GM18520 (cell line): Measurements from ENCODE around the gene KBTBD4.
"Not testable (repeated sequence)": the region's sequence is repeated elsewhere in the genome, so short reads cannot be mapped to it uniquely, and the experiment has no call there.

Experiments used
- ATAC-seq: cut with Tn5 transposase; IDR thresholded peaks from one replicate; pipeline ENCODE4 v1.9.1; 2021; ENCODE audit not compliant: unreplicated experiment

KBTBD4 gene

DNA sequence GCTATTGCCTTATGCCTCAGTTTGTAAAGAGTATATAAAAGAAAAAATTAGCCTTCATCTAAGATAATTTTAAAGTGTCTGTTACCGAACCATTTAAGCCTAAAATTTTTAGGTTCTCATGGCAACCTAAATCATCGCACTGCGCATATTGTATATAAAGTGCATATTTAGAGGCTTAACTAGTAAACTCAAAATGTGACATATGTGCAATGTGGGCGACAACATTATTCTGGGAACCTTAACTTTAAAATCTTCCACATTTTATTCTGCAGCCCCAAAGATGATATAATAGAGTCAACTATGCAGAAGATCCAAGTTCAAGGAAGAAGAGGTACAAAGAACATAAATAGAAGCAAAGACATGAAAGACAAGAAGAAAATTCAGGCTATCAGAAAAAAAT lies 48.8 kb downstream of the KBTBD4 start:
- no peak for ATAC-seq

DNA sequence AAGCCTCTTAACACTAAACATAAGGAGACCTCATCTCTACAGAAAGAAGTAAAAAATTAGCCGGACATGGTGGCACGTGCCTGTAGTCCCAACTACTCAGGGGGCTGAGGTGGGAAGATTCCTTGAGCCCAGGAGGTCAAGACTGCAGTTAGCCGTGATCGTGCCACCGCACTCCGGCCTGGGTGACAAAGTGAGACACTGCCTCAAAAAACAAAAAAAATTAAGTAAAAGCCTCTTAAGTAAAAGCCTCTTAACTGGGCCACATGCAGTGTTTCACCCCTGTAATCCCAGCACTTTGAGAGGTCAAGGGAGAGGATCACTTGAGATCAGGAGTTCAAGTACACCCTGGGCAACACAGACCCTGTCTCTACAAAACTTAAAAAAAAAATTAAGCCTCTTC lies 51.6 kb downstream of the KBTBD4 start:
- ATAC-seq, result no peak

DNA sequence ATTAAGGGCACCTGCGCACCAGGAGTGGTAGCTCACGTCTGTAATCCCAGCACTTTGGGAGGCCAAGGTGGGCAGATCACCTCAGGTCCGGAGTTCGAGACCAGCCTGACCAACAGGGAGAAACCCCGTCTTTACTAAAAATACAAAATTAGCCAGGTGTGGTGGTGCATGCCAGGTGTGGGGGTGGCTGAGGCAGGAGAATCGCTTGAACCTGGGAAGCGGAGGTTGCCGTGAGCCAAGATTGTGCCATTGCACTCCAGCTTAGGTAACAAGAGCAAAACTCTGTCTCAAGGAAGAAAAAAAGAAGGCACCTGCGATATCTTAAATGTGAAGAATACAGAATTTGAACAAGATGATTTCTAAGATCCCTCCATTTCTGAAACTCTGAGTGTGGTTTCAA lies 52.7 kb downstream of the KBTBD4 start:
- not testable (repeated sequence) for ATAC-seq

DNA sequence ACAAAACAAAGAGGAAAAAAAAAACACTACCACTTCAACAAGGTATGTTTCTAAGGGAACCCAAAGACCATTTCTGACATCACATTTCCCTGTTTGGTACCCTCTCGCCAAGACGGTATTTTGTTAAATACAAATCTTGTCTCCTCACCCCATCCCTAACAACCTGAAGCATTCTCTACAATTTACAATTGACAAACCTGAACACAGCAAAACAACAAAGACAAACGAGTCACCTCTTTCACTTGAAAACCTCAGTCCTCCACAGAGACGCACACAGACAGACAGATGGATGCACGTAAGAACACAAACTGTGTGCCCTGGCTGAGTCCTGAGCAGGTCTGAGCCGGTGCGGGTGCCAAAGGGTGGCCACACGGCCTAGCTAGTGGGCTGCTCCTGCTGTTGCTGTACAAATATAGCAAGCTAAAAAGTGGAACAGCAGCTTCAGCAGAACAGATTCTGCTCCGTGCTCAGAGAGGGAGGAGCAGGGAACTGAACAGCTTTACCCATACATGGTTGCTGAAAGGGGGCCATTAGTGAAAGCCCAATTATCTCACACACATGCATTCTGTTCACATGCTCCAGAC lies 54.4 kb downstream of the KBTBD4 start:
- ATAC-seq, result no peak

DNA sequence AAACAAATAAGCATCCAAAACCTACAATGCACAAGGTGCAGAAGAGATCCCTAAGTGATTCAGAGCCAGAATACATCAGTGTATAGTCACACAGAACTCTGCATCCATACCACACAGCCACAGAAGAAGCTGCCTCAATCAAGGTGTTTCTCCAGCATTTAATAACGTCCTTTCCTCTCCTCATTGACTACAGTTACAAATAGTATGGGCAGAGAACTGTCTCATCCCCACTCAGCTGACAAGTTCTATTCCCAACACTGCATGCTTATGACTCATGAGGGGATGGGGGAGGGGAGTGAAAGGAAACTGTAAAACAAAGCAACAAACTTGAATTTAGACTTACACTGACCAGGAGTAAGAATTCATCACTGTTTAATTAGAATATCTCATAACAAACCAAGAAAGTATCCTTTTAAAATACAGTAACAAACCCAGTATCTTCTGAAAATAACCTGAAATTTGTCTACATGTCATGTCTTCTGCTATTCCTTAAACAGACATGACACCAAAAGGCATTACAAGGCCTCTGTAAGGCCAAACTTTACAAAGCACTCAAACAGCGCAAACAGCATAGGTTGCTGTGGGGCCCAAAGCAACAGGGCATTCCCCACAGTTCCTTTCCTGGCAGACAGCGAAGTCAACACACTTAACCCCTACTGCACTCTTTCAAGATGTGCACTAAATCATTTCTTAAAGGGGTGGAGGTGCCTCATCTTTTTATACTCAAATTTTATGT lies 55.1 kb downstream of the KBTBD4 start:
- ATAC-seq, result peak; percentile 37
